HG03354 (cell line): ENCODE results near the gene SERPINE2.
A peak's percentile ranks its signal among the peaks of the same experiment; 100 is the strongest.

ENCODE experiments used
- ATAC-seq: cut with Tn5 transposase; IDR thresholded peaks from one replicate; pipeline ENCODE4 v1.9.1; 2021; ENCODE audit warnings: mild to moderate bottlenecking; ENCODE audit not compliant: unreplicated experiment, poor library complexity, severe bottlenecking

SERPINE2 gene

DNA sequence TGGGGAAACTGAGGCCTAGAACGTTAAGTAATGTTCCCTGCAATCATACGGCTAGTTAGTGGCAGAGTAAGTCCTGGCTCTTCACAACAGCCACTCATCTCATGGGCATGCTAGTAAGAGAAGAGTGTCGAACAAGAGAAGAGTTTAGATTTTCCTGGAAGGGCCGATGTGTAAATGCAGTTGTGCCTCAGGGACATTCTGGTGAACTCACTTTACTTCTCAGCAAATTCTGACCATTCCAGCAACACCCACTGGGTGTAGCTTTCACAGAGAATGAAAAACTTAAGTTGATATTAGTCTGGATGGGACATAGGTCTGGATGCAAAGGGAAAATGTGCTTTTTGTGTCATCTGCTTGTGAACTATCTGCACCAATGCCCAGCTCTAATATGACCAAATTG, 58.3 kb downstream of the SERPINE2 start:
- no peak for ATAC-seq

GRCh38 chr2:223980397-223980735, 58.7 kb downstream of the SERPINE2 start:
- ATAC-seq: no peak

DNA sequence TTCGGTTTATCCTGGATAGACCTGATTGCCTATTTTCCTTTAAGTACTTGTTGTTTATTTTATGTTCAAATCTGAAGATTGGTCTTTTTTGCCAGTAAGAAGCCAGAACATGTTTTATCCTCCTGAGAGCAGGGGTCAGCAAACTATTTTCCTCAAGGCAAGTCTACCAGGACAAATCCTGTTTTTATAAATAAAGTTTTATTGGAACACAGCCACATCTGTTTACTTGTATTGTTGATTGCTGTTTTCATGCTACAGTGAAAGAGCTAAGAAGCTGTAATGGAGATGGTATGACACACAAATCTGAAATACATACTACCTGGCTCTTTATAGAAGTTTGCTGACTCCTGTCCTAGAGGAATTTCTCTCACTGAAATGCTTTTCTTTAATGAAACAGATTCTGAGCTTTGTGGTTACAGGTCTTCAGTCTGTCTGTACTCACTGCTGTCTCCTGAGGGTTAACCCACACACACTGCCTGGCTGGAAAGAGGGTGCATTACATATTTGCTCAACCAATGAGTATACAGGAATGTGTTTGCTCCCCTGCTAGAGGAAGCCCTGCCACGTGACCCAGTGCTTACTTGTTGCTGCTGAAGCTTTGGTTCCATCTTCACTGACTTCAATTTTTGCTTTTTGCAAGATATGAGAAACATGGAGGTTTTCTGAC, 59.2 kb downstream of the SERPINE2 start:
- ATAC-seq: no peak

DNA sequence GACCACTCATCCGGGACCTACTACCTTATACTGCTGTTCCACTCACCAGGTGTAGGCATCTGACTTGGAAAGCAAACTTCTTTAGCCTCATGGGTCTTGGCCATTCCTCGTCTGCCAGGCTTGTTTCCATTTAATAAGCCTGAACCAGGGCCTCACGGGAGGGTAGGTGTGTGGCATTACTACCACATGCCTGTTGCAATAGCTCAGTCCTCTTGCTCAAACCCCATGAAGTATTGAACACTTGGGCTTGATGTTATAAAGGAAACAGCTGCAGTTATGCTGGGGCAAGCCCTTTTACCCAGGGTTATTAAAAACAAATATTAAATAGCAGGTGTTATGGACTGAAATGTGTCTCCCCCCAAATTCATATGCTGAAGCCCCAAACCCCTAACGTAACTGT, 60.6 kb downstream of the SERPINE2 start:
- ATAC-seq: no peak

- ATAC-seq: no peak
Observed at GRCh38 chr2:223976635-223977226, 62.4 kb downstream of the SERPINE2 start.

GRCh38 chr2:223973606-223974005, 65.5 kb downstream of the SERPINE2 start:
- no peak for ATAC-seq

GRCh38 chr2:223972656-223973102, 66.4 kb downstream of the SERPINE2 start:
- ATAC-seq: no peak

DNA sequence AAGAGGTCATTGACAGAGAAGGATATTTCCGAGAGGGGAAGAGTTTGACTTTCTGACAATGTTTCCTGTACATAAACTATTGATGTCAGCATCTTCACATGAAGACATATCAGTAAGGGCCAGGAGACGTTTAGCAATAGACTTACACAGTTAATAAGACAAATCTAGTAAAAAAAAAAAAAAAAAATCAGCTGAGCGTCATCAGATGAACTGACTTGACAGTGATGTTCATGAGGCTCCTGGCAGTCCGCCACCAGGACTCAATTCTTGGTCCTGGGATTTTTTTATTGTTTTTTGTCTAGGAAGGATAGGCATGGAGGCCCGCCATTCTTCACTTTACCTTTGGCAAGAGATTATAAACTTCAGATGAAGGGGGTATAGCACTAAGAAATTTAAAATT, 67.4 kb downstream of the SERPINE2 start:
- no peak for ATAC-seq

- peak; percentile 80 for ATAC-seq
Observed at GRCh38 chr2:223970343-223971128, 68.5 kb downstream of the SERPINE2 start.

- no peak for ATAC-seq
Observed at GRCh38 chr2:223969856-223970255, 69.2 kb downstream of the SERPINE2 start.

- no peak for ATAC-seq
Observed at GRCh38 chr2:223969315-223969714, 69.8 kb downstream of the SERPINE2 start.

GRCh38 chr2:223967981-223968380, 71.1 kb downstream of the SERPINE2 start:
- no peak for ATAC-seq

- ATAC-seq: no peak
Observed at GRCh38 chr2:223959688-223960087, 79.4 kb downstream of the SERPINE2 start.

DNA sequence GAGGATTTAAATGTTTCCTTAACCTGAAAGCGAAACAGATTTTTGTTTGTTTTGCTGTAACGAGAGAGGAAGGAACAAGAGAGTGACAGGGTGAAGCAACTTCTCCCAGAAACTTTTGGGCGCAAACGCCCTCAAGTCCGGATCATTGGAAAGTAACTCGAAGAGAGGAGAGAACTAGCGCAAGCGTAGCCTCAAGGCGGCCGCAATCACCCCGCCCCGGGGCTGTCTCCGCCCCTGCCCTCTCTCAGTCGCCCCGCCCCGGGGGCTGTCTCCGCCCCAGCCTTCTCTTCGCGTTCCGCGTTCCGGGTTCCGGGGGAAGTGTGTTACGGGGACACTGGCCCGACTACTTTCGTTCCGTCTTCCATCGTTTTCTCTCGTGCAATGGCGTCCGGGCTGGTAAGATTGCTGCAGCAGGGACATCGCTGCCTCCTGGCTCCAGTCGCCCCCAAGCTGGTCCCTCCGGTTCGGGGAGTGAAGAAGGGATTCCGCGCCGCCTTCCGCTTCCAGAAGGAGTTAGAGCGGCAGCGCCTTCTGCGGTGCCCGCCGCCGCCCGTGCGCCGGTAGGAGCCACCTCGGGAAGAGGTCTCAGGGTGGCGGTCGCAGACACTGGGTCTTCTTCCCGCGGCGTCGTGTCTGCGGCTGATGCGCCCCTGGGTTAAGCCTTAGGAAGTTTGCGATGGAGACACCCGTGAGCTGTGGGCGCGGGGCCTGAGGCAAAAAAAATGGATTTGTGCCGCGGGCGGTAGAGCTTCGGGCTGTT, 81.8 kb downstream of the SERPINE2 start, which contains the start of gene MRPL44:
Gene MRPL44, plus strand, starts transcription at position 372 of the 760 bp plus-strand sequence. Its CDS starts 10 bp downstream, at position 382.
- peak; percentile 92 for ATAC-seq

GRCh38 chr2:223956300-223956699, 82.8 kb downstream of the SERPINE2 start:
- no peak for ATAC-seq

DNA sequence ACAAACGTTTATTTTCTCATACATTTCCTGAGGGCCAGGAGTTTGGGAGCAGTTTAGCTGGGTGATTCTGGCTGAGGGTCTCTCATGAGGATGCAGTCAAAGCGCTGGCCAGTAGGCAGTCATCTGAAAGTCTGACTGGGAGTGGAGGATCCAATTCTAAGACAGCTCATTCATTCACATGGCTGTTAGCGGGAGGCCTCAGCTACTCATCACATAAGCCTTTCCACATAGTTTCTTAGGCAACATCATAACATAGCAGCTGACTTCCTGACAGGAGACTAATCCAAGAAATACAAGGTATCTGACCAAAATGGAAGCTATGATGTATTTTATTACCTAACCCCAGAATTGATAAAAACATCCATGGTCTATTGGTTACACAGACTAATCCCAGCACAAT, 84.7 kb downstream of the SERPINE2 start:
- no peak for ATAC-seq

DNA sequence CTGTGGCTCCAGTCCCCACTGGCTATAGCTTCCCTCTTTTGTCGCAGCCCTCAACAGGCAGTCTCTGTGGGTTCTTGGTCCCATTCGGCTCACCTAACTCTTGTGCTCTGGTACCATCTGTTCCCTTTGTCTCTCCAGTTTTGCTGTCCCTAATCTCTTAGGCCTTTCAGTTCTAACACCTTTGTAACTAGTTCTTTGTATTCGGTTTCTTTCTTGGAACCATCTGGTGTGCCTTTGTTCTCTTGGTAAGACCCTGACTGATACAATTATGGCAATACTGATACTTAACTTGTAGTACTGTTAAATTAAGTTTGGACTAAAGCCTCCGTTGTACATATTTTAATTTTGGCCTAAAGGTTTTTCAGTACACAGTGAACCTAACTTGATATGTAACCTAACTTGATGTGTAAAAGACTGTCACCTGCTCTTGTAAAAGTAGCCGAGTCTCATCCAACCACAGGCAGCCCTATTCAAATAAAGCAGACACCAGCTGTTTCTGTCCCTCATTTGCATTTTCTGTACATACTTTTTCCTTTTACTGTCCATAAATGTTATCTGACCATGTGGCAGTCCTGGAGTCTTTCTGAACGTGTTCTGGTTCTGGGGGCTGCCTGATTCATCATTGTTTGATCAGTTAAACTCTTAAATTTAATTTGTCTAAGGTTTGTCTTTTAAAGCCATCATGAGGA, 86.7 kb downstream of the SERPINE2 start:
- ATAC-seq: peak; percentile 66

DNA sequence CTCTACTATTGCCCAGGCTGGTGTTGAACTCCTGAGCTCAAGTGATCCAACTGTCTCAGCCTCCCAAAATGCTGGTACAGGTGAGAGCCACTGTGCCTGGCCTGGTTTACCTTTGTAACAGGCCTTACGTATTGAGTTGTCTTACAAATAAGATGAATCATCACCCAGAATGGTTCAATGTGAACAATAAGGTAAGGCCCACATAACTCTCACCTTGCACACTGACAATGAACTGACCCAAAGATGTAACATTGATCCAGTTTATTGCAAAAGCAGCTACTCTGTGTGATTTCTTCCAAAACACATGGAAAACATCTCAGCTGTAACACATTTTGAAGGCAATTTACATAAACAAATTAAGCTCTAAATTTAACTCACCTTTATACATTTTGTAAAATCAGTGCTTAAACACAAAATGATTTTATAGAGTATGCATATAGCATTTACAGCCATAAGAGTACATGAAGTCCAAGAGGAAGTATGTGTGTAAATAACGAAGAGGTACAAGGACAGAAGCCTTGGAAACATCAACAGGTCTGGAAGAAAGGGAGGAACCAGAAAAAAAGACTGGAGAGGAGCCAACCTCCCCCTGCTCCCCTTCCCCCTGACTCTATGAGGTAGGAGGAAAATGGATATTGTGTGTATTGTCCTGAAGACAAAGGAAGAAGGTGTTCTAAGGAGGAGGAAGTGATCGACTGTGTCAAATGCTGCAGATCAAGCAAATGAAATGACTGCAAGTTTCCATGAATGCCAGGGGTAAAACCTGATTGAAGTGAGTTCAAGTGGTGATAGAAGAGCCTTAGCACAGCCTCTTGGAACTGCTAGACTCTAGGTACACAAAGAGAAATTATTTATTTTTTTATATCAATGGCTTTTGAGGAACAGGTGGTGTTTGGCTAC, 88.4 kb downstream of the SERPINE2 start:
- ATAC-seq: no peak
